ENCODE measurements around the gene MFSD1. TPM values are rescaled to one million over a fixed set of nuclear protein-coding genes. Genes with fewer than 3 reads are reported as not detected.

Gene MFSD1
- total and polyA plus RNA-seq, 2 experiments from 2014 or later, result 12.4 to 31.8 TPM

DNA sequence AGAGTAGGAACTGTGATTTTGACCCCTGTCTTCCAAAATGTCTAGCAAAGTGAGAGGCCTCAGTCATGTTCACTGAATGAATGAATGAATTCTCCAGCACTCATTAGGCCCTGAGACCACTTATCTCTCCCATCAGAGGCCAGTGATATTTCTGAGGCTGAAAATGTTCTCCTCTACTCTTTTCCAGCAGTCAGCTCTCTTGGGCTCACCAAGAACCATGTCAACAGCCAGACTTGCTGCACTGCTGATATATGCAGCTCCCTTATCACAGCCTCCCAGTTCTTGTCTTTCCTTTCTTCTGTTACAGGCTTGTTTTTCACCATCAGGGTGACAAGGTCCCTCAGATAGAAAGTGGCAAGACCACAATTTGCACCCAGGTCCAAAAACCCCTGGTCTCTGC lies 28.7 kb upstream of the MFSD1 start:
- TF ChIP-seq, protein P1, sequence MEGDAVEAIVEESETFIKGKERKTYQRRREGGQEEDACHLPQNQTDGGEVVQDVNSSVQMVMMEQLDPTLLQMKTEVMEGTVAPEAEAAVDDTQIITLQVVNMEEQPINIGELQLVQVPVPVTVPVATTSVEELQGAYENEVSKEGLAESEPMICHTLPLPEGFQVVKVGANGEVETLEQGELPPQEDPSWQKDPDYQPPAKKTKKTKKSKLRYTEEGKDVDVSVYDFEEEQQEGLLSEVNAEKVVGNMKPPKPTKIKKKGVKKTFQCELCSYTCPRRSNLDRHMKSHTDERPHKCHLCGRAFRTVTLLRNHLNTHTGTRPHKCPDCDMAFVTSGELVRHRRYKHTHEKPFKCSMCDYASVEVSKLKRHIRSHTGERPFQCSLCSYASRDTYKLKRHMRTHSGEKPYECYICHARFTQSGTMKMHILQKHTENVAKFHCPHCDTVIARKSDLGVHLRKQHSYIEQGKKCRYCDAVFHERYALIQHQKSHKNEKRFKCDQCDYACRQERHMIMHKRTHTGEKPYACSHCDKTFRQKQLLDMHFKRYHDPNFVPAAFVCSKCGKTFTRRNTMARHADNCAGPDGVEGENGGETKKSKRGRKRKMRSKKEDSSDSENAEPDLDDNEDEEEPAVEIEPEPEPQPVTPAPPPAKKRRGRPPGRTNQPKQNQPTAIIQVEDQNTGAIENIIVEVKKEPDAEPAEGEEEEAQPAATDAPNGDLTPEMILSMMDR (IDR thresholded peaks at IDR 0.05; ENCODE audit: low read depth, low read length), result no peak
- Histone ChIP-seq H3K27me3 (no peaks in the 10 kb centered on the region), H3K4me3 (no peak overlapping the region), H3K36me3 (no peaks in the 10 kb centered on the region), H3K4me1 (ENCODE audit: low read depth) (no peaks in the 10 kb centered on the region), H3K27ac (no peak overlapping the region), H3K9me3 (ENCODE audit: low read depth) (no peaks in the 10 kb centered on the region)
- DNase-seq (ENCODE audit: low read depth in 1 of 2, low spot score in 1 of 2), result no peak

DNA sequence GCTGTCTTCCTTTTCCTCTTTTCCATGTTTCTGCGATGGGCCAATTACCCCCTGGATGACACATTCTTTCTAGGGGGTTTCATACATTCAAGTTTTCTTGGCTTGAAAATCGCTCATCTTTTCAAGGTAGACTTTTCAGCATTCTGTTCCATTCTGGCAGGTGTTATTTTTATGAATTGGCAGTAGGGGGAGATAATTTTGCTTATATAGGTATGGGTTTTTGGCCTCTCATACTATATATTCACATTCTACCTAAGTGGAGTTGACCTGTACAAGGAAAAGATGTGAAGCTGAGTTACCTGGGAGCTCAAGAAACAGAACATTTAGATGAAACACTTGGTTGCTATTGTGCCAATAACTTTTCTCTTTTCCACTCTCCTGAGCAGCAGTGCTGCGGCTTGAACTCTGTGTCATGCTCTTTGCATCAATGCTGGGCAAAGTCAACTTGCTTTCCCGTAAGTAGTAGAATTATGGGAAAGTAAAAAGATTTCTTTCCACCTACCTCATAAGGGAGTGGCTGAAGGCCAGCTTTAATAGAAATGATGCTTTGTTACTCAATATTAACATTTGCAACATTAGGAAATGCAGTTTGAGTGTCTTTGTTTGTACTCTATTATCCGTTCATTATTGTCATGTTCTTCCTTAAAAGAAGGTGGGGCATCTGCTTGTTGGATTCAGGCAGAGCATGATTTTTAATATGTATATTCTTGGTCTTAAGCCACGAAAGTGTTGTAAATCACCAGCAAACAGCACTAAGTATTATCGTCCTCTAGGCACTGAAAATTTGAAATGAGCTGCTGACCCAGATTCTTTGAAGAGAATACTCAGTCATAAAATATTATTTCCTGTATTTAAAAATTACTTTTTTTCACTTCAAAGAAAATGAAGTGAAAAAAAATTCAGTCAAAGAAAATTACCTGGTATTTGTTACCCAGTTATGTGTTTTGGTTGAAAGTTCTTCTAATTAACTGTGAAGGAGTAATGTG lies 27.7 kb upstream of the MFSD1 start:
- H3K27ac ChIP-seq, result no peak overlapping the region
- no peaks in the 10 kb centered on the region for H3K27me3 ChIP-seq
- no peaks in the 10 kb centered on the region for H3K4me1 ChIP-seq (ENCODE audit: low read depth)
- TF ChIP-seq, protein P1 (IDR thresholded peaks at IDR 0.05; ENCODE audit: low read depth, low read length), result no peak
- H3K36me3 ChIP-seq, result no peaks in the 10 kb centered on the region
- H3K9me3 ChIP-seq (ENCODE audit: low read depth), result no peaks in the 10 kb centered on the region
- DNase-seq (ENCODE audit: low read depth in 1 of 2, low spot score in 1 of 2), result peak in 1 of 2 donors; percentile 93
- H3K4me3 ChIP-seq, result no peak overlapping the region

DNA sequence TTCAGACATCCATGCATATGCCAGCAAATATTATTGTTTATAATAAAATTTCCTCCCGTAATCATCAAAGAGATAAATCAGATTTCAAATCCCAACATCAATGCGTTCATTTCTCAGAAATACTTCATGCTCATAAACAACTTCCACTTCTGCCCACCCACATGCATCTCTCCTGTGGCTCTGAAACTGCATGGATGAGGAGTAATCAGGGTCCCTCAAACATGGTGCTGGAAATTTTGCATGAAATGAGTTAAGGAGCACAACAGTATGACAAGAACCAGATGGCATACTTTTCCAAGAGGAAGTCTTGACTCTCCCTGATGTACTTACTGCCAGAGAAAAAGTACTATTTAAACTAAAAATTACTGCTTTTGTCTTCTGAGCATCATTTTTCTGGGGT lies 26.9 kb upstream of the MFSD1 start:
- DNase-seq (ENCODE audit: low read depth in 1 of 2, low spot score in 1 of 2), result peak in 1 of 2 donors; percentile 62
- TF ChIP-seq, protein P1 (IDR thresholded peaks at IDR 0.05; ENCODE audit: low read depth, low read length), result no peak
- Histone ChIP-seq H3K27ac (no peak overlapping the region), H3K4me1 (ENCODE audit: low read depth) (no peaks in the 10 kb centered on the region), H3K9me3 (ENCODE audit: low read depth) (no peaks in the 10 kb centered on the region), H3K4me3 (no peak overlapping the region), H3K36me3 (no peaks in the 10 kb centered on the region), H3K27me3 (no peaks in the 10 kb centered on the region)

DNA sequence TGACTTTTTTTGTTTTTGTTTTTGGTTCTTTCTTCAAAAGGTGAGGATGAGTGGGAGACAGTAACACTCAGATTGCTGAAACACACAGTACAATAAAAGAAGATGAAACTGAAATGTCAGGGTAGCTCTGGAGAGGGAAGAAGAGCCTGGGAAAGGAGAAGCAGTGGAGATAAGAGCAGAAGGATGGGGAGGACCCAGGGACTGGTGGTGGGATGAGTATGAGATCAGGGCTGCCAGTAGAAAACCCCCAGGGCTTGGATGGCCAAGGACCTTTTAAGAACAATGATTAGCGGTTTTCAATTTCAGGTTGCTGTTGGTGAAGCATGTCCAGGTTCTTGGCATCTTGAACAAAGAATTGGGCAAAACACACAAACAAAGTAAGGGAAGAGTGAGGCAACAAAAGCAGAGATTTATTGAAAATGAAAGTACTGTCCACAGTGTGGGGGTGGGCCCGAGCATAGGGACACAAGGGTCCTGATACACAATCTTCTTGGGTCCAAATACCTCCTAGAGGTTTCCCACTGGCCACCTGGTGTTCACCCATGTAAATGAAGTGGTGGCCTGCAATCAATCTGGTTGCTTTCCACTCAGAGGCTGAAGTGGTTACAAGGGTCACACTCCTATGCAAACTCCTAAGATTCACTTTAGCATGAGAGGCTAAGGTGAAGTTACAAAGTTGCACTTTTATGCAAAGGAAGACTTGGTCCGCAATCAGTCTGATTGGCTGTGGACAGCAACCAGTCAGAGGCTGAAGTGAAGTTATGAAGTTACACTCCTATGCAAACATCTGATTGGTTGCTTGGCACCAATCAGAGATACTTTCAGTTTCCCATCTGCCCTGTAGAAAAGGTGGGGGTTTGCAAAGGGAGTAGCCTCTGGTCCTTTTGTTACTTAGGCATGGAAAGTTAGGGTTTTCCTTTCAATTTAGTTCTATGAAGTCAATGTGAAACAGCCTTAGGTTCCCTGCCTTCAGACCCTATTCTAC lies 26.1 kb upstream of the MFSD1 start:
- Histone ChIP-seq H3K36me3 (no peaks in the 10 kb centered on the region), H3K27me3 (no peaks in the 10 kb centered on the region), H3K4me1 (ENCODE audit: low read depth) (no peaks in the 10 kb centered on the region), H3K27ac (no peak overlapping the region), H3K4me3 (no peak overlapping the region), H3K9me3 (ENCODE audit: low read depth) (no peaks in the 10 kb centered on the region)
- TF ChIP-seq, protein P1 (IDR thresholded peaks at IDR 0.05; ENCODE audit: low read depth, low read length), result no peak
- DNase-seq (ENCODE audit: low read depth in 1 of 2, low spot score in 1 of 2), result peak in 1 of 2 donors; percentile 8

DNA sequence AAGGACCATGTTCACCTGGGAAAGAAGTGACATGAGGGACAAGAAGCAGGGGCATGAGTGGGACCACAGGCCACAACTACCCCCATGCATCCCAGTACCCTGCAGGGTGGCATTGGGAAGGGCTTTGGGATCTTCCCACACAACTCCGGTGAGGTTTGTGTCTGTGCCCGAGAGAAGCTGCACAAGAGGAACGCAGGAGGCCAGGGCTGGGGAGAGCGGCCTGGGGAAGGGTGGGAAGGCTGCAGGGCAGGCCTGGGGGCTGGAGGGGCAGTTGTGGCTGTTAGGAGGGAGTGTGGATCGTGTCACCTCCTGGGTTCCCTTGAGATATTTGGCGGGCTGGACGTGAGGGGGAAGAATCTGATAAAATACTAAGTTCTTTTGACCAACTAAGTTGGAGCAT lies 25.3 kb upstream of the MFSD1 start:
- Histone ChIP-seq H3K27me3 (no peaks in the 10 kb centered on the region), H3K9me3 (ENCODE audit: low read depth) (no peaks in the 10 kb centered on the region), H3K36me3 (no peaks in the 10 kb centered on the region), H3K27ac (no peak overlapping the region), H3K4me3 (no peak overlapping the region), H3K4me1 (ENCODE audit: low read depth) (no peaks in the 10 kb centered on the region)
- no peak for DNase-seq (ENCODE audit: low read depth in 1 of 2, low spot score in 1 of 2)
- TF ChIP-seq, protein P1 (IDR thresholded peaks at IDR 0.05; ENCODE audit: low read depth, low read length), result no peak
